SU-DHL-6 (cell line): ENCODE results near the gene GLOD5.

ENCODE experiments used
- H2AFZ ChIP-seq: fragments of 200-600 bp; sonication (generic); 2 replicates; pipeline ENCODE4 v1.6.1; 2014; ENCODE audit warnings: low read depth, mild to moderate bottlenecking, moderate library complexity, mixed read lengths, antibody characterized with exemption, low read length; ENCODE audit not compliant: severe bottlenecking
- H3F3A ChIP-seq: fragments of 200-600 bp; shearing (Covaris generic); 2 replicates; pipeline ENCODE4 v1.6.0; 2016; ENCODE audit warnings: antibody characterized with exemption, mild to moderate bottlenecking; ENCODE audit not compliant: insufficient read depth
- H3K27ac ChIP-seq: fragments of 200-600 bp; sonication (generic); 2 replicates; pipeline ENCODE4 v1.5.1; 2016; ENCODE audit warnings: low read depth, mild to moderate bottlenecking, low read length, moderate library complexity, mixed read lengths
- H3K27me3 ChIP-seq: fragments of 200-600 bp; sonication (generic), shearing (Covaris generic); 2 replicates; pipeline ENCODE4 v1.6.0; 2014; ENCODE audit warnings: mild to moderate bottlenecking, low read length
- H3K36me3 ChIP-seq: fragments of 200-600 bp; sonication (generic); 2 replicates; pipeline ENCODE4 v1.6.1; 2014; ENCODE audit warnings: mild to moderate bottlenecking, low read length, mixed read lengths
- H3K4me2 ChIP-seq: fragments of 300-600, 200-600 bp; shearing (Covaris generic), sonication (generic); 2 replicates; pipeline ENCODE4 v1.6.0; 2014; ENCODE audit warnings: low read length, low read depth, mild to moderate bottlenecking; ENCODE audit not compliant: poor library complexity, severe bottlenecking
- H3K4me3 ChIP-seq: fragments of 200-600 bp; sonication (generic); 2 replicates; pipeline ENCODE4 v1.5.1; 2014; ENCODE audit warnings: antibody characterized with exemption, low read length, mild to moderate bottlenecking, mixed read lengths; ENCODE audit not compliant: insufficient read depth, poor library complexity, severe bottlenecking
- H3K79me2 ChIP-seq: fragments of 200-600 bp; sonication (generic); 2 replicates; pipeline ENCODE4 v1.6.1; 2014; ENCODE audit warnings: mild to moderate bottlenecking, low read length, moderate library complexity; ENCODE audit not compliant: insufficient read depth
- H3K9ac ChIP-seq: fragments of 200-600 bp; sonication (generic); 2 replicates; pipeline ENCODE4 v1.7.0; 2014; ENCODE audit warnings: mild to moderate bottlenecking, low read length
- H3K9me2 ChIP-seq: fragments of 200-600 bp; sonication (generic); replicated peaks from 2 replicates; pipeline ENCODE4 v1.6.1; 2014; ENCODE audit warnings: low read length; ENCODE audit not compliant: insufficient read depth
- H3K9me3 ChIP-seq: fragments of 200-600 bp; sonication (generic); 2 replicates; pipeline ENCODE4 v1.6.1; 2014; ENCODE audit warnings: low read length, mixed read lengths; ENCODE audit not compliant: insufficient read depth
- H4K20me1 ChIP-seq: fragments of 200-600 bp; sonication (generic); 2 replicates; pipeline ENCODE4 v1.6.1; 2014; ENCODE audit warnings: low read depth, mild to moderate bottlenecking, antibody characterized with exemption, low read length, moderate library complexity, mixed read lengths
- EZH2phosphoT487 ChIP-seq: fragments of 200-600 bp; sonication (generic), shearing (Covaris generic); conservative IDR thresholded peaks from 2 replicates; pipeline ENCODE4 v1.6.1; 2018; ENCODE audit warnings: mild to moderate bottlenecking, antibody characterized with exemption, low read length, moderate library complexity, mixed read lengths
- TF ChIP-seq, protein P1 (sequence below): fragments of 200-600 bp; sonication (generic); IDR thresholded peaks from one replicate; pipeline ENCODE4 v1.5.1; 2017; ENCODE audit warnings: antibody characterized with exemption, mild to moderate bottlenecking, low read length, moderate library complexity; ENCODE audit not compliant: insufficient read depth, poor library complexity, severe bottlenecking

The GLOD5 gene

DNA sequence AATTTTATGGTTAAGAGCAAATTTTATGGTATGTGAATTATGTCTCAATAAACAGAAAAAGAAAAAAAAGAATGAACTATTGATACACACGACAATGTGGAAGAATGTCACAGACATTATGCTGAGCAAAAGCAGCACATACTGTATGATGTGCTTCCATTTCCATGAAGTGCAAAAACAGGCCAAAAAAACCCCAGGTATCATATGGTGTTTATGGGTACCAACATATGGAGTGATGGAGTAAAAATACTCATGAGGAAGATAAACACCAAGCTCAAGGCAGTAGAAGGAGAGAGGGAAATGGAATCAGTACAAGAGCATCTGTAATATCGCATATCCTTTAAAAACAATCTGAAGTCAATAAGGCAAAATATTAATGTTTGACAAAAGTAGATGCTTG lies 20.7 kb downstream of the GLOD5 start:
- no peak overlapping the region for H3K9ac ChIP-seq
- no peaks in the 10 kb centered on the region for H3F3A ChIP-seq
- no peak overlapping the region for H3K27ac ChIP-seq
- no peaks in the 10 kb centered on the region for H3K9me2 ChIP-seq
- H3K79me2 ChIP-seq = no peaks in the 10 kb centered on the region
- no peaks in the 10 kb centered on the region for H3K9me3 ChIP-seq
- H3K27me3 ChIP-seq = no peaks in the 10 kb centered on the region
- H4K20me1 ChIP-seq = no peaks in the 10 kb centered on the region
- TF ChIP-seq, protein P1, sequence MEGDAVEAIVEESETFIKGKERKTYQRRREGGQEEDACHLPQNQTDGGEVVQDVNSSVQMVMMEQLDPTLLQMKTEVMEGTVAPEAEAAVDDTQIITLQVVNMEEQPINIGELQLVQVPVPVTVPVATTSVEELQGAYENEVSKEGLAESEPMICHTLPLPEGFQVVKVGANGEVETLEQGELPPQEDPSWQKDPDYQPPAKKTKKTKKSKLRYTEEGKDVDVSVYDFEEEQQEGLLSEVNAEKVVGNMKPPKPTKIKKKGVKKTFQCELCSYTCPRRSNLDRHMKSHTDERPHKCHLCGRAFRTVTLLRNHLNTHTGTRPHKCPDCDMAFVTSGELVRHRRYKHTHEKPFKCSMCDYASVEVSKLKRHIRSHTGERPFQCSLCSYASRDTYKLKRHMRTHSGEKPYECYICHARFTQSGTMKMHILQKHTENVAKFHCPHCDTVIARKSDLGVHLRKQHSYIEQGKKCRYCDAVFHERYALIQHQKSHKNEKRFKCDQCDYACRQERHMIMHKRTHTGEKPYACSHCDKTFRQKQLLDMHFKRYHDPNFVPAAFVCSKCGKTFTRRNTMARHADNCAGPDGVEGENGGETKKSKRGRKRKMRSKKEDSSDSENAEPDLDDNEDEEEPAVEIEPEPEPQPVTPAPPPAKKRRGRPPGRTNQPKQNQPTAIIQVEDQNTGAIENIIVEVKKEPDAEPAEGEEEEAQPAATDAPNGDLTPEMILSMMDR = no peak
- no peak for TF ChIP-seq EZH2phosphoT487
- H3K4me3 ChIP-seq = no peak overlapping the region
- H3K4me2 ChIP-seq = no peak overlapping the region
- no peaks in the 10 kb centered on the region for H3K36me3 ChIP-seq
- H2AFZ ChIP-seq = no peak overlapping the region

DNA sequence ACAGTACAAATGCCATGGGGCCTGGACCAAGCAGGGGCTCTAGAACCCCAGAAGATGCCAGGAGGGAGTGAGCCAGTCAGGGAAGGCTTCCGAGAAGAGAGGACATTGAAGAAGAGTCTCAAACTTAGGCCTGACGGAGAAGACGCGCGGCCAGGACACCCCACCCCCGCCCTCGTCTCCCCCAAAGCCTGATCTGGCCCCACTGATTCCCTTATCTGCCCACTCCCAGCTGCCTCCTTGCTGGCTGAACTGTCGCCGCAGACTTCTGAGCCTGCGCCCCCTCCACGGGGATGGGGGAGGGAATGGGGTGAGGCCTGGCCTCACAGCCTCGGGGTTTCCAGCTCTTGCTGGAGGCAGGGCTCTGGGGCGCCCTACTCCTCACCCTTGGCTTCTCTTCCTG lies 21.2 kb downstream of the GLOD5 start:
- Histone ChIP-seq H3K4me2 (no peak overlapping the region), H3K27me3 (no peaks in the 10 kb centered on the region), H4K20me1 (no peaks in the 10 kb centered on the region), H3K27ac (no peak overlapping the region), H3K79me2 (no peaks in the 10 kb centered on the region), H3K9me2 (no peaks in the 10 kb centered on the region), H3K4me3 (no peak overlapping the region), H3K36me3 (no peaks in the 10 kb centered on the region), H3F3A (no peaks in the 10 kb centered on the region), H3K9ac (no peak overlapping the region), H2AFZ (no peak overlapping the region), H3K9me3 (no peaks in the 10 kb centered on the region)
- TF ChIP-seq EZH2phosphoT487 = no peak
- TF ChIP-seq, protein P1 = no peak

- H3K9ac ChIP-seq = no peak overlapping the region
- no peak for TF ChIP-seq EZH2phosphoT487
- TF ChIP-seq, protein P1 = no peak
- H3K4me3 ChIP-seq = no peak overlapping the region
- H4K20me1 ChIP-seq = no peaks in the 10 kb centered on the region
- H3K9me2 ChIP-seq = no peaks in the 10 kb centered on the region
- no peaks in the 10 kb centered on the region for H3F3A ChIP-seq
- no peaks in the 10 kb centered on the region for H3K27me3 ChIP-seq
- H3K4me2 ChIP-seq = no peak overlapping the region
- no peaks in the 10 kb centered on the region for H3K79me2 ChIP-seq
- H3K27ac ChIP-seq = no peak overlapping the region
- H3K9me3 ChIP-seq = no peaks in the 10 kb centered on the region
- H3K36me3 ChIP-seq = no peaks in the 10 kb centered on the region
- no peak overlapping the region for H2AFZ ChIP-seq
Observed at GRCh38 chrX:48784726-48785125, 23.2 kb downstream of the GLOD5 start.

GRCh38 chrX:48785186-48785539 lies 23.6 kb downstream of the GLOD5 start:
- Histone ChIP-seq H3K27me3 (no peaks in the 10 kb centered on the region), H2AFZ (no peak overlapping the region), H3K36me3 (no peaks in the 10 kb centered on the region), H3K9ac (no peak overlapping the region), H3F3A (no peaks in the 10 kb centered on the region), H3K27ac (no peak overlapping the region), H4K20me1 (no peaks in the 10 kb centered on the region), H3K9me3 (no peaks in the 10 kb centered on the region), H3K4me2 (no peak overlapping the region), H3K79me2 (no peaks in the 10 kb centered on the region), H3K9me2 (no peaks in the 10 kb centered on the region), H3K4me3 (no peak overlapping the region)
- no peak for TF ChIP-seq EZH2phosphoT487
- TF ChIP-seq, protein P1 = no peak
